Activated CD8-positive, alpha-beta memory T cell treated with anti-CD3 and anti-CD28 coated beads, Interleukin-2, amount 10 ng/mL, durations not matched to agents 7 days and 5 days (primary cell): ENCODE measurements around the gene SMNDC1. TPM values are rescaled to one million over a fixed set of nuclear protein-coding genes. Genes with fewer than 3 reads are reported as not detected.

Experiments used
- ATAC-seq: fragments of 150-1000 bp; cut with Tn5 transposase; one replicate; pipeline ENCODE4 v1.10.0; 2021; ENCODE audit warnings: moderate library complexity
- CTCF ChIA-PET: fragments of 350-600 bp; sonication (Branson Sonifier 250); formaldehyde crosslinking; loops from one replicate; lab custom pipeline; 2021; ENCODE audit warnings: antibody characterized with exemption; lab: Charles Lee
- DNase-seq: peaks from one replicate; pipeline ENCODE4 v3.0.0-alpha.2; 2020
- H3K27ac Mint-ChIP-seq: one replicate; pipeline ENCODE4 v1.8.0; 2021; ENCODE audit warnings: mild to moderate bottlenecking, mixed read lengths
- H3K27me3 Mint-ChIP-seq: one replicate; pipeline ENCODE4 v1.8.0; 2021; ENCODE audit warnings: mixed read lengths
- H3K36me3 Mint-ChIP-seq: one replicate; pipeline ENCODE4 v1.8.0; 2021; ENCODE audit warnings: mild to moderate bottlenecking, mixed read lengths
- H3K4me1 Mint-ChIP-seq: one replicate; pipeline ENCODE4 v1.8.0; 2021; ENCODE audit warnings: mixed read lengths
- H3K4me3 Mint-ChIP-seq: one replicate; pipeline ENCODE4 v1.8.0; 2021; ENCODE audit warnings: mild to moderate bottlenecking, moderate library complexity, mixed read lengths
- H3K9me3 Mint-ChIP-seq: one replicate; pipeline ENCODE4 v1.8.0; 2022; ENCODE audit warnings: low read depth, mixed read lengths
- total RNA-seq, 2 experiments: library from RNA; stranded (reverse); gene quantifications; one replicate each; pipeline ENCODE4 v1.2.3, GENCODE V29; 2021

Gene SMNDC1
- total RNA-seq = 10 to 100 TPM; 40.9 to 43.5 TPM

DNA sequence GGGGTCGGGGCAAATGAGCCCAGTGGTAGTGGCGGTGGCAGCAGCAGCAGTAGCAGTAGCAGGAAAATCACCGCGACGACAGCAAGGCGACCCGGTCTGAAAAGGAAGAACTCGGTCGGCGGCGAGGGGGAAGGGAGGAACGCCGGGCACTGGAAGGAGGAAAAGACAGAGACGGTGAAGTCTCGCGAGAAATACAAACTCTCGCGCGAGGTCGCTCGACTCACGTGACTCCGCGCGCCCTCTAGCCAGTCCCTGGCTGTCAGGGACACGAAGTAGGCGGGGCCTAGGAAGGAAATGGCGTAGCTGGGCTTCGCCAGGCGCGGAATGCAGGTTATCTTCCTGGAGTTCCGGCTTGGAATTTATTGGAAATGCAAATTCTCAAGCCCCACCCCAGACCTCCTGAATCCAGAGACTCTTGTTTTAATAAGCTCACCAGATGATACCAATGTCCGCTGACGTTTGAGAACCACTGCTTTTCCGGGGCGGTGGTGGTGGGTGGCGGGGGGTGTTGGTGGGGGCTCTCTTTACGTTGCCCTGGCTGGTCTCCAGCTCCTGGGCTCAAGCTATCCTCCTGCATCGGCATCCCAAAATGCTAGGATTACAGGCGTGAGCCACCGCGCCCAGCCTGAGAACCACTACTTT, at the start of gene SMNDC1:
Gene SMNDC1 (minus strand): TSS at position 141 of the 642 bp plus-strand sequence. CDS start 1,333 bp downstream, outside the sequence.
- ATAC-seq = peak; percentile 92
- no peaks in the 10 kb centered on the region for H3K27me3 Mint-ChIP-seq
- H3K36me3 Mint-ChIP-seq = peaks cover 34% of the 10 kb centered on the region
- peak within 1 kb of the TSS; percentile 97 for H3K4me3 Mint-ChIP-seq
- peaks cover 63% of the 10 kb centered on the region for H3K4me1 Mint-ChIP-seq
- peak; percentile 98 for DNase-seq
- CTCF ChIA-PET = interaction anchor here (0.6 to 5.5 kb wide), 28 partner anchors 9 to 421 kb away, joined by 3 to 52 read pairs (median 5); partner anchors contain the start of genes DUSP5 and SMC3
- H3K9me3 Mint-ChIP-seq = no peaks in the 10 kb centered on the region
- H3K27ac Mint-ChIP-seq = peak within 1 kb of the TSS; percentile 98

DNA sequence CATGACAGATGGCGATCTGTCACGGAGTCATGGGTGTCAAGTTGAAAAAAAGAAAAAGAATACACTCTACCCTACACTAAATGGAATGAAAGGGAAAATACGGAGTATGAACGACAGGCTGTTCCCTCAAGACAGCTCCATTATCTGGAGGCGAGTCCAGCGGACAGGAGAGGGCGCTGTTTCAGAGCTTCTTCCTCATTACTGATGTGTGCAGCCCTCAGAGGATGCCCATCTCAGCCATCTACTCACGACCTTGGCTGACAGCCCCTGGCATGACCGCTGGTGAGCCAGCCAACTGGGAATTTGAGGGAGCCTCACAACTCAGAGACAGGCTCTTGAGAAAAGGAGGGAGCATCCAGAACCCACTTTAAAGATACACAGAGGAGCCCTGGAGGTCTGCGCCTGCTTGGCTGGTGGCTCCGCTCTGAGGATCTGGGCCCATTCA, 49.6 kb upstream of the SMNDC1 start:
- no peaks in the 10 kb centered on the region for H3K27me3 Mint-ChIP-seq
- peak overlapping the region; percentile 57 for H3K4me3 Mint-ChIP-seq
- DNase-seq (peak; percentile 93), ATAC-seq (peak; percentile 50)
- H3K9me3 Mint-ChIP-seq = no peaks in the 10 kb centered on the region
- no peaks in the 10 kb centered on the region for H3K36me3 Mint-ChIP-seq
- CTCF ChIA-PET = interaction anchor here (0.6 to 6.3 kb wide), 51 partner anchors 9 to 212 kb away, joined by 3 to 178 read pairs (median 6); partner anchors contain the start of genes DUSP5, MXI1 and SMNDC1
- peaks cover 62% of the 10 kb centered on the region for H3K4me1 Mint-ChIP-seq
- H3K27ac Mint-ChIP-seq = peak overlapping the region; percentile 99

DNA sequence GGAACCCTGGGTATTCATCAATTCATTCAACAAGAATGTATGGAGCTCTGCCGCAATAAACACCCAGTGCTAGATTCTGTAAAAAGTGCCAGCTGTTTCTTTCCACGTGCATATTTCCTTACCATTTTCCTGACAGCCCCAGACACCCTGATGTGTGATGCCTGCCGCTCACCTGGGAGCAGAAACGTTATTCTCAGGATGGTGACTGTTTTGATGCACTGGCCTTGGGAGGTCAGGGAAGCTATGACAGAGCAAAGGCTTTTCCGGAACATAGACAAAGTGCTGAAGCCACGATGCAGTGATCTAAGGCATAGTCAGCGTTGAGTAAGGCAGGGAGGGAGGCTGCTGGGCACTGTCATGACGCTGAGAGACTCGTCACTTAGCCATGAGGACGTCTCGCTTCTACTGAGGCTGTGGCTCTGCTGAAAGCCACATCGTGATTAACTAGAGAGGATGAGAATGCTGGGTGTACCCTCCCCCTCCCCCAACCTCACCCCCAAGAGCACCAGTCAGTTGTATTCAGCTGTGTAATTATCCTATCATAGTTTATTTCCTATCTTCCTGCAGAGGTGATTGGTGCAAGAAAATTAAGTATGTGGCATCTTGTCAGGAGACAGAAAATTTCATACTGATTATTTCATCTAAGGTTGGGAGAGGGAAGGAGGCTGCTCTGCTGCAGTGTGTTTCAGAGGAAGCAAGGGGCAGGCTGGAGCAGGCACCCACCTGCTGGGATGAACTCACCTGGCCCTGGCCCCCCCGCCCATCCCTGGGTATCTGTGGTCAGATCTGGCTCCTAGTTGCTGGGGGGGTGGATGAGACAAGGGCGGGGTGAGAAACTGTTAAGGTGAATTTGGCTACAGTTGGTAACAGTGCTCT, 48.8 kb upstream of the SMNDC1 start:
- peak overlapping the region; percentile 57 for H3K4me3 Mint-ChIP-seq
- peak; percentile 89 for DNase-seq
- CTCF ChIA-PET = interaction anchor here (0.6 to 6.3 kb wide), 53 partner anchors 8 to 213 kb away, joined by 3 to 178 read pairs (median 6); partner anchors contain the start of genes DUSP5 and SMNDC1

DNA sequence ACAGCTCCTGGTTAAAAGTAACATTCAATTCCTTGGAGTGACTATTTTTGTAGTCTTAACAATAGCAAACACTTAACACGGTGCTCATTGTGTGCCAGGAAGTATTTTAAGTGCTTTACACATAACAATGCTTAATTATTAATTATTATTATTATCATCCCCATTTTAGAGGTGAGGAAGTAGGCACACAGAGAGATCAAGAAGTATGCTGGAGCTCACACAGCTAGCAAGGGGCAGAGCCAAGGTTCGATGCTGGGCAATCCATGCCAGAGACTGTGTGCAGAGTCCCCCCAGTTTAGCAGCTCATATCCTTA, 48.2 kb upstream of the SMNDC1 start:
- Mint-ChIP-seq H3K9me3 (no peaks in the 10 kb centered on the region), H3K4me3 (peak overlapping the region; percentile 9), H3K36me3 (peaks cover 1% of the 10 kb centered on the region), H3K27me3 (no peaks in the 10 kb centered on the region), H3K27ac (peak overlapping the region; percentile 99), H3K4me1 (peaks cover 49% of the 10 kb centered on the region)
- DNase-seq (no peak), ATAC-seq (no peak)
- CTCF ChIA-PET = interaction anchor here (1.1 to 6.3 kb wide), 15 partner anchors 8 to 213 kb away, joined by 3 to 178 read pairs (median 11); partner anchors contain the start of genes DUSP5 and SMNDC1

More for the DNA sequence above, 48.8 kb upstream of the SMNDC1 start:
- Mint-ChIP-seq H3K4me1 (peaks cover 55% of the 10 kb centered on the region), H3K36me3 (peaks cover 1% of the 10 kb centered on the region), H3K27me3 (no peaks in the 10 kb centered on the region), H3K9me3 (no peaks in the 10 kb centered on the region), H3K27ac (peak overlapping the region; percentile 99)
- peak; percentile 60 for ATAC-seq

DNA sequence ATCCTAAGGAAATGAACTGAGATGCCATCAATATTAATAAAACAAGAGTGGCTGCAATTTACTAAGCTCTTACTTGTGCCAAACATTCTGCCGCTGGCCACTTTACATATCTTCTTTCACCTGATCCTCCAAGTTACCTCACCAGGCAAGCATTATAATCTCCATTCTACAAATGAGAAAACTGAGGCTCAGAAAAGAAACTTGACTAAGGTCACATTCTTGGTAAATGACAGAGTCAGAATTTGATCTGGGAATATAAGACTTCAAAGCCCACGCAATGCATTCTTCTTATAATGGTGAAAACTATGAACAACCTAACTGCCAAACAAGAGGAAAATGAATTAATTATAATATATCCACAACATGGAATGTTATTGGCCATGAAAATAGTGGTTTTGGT, 46.1 kb upstream of the SMNDC1 start:
- ATAC-seq = no peak
- Mint-ChIP-seq H3K4me1 (peaks cover 33% of the 10 kb centered on the region), H3K4me3 (no peak overlapping the region), H3K27me3 (no peaks in the 10 kb centered on the region), H3K9me3 (no peaks in the 10 kb centered on the region), H3K27ac (no peak overlapping the region), H3K36me3 (peaks cover 5% of the 10 kb centered on the region)
- CTCF ChIA-PET = interaction anchor here (1.4 to 1.6 kb wide), 2 partner anchors 154 to 196 kb away, joined by 3 to 4 read pairs; no protein-coding TSS in a partner anchor
- DNase-seq = no peak

DNA sequence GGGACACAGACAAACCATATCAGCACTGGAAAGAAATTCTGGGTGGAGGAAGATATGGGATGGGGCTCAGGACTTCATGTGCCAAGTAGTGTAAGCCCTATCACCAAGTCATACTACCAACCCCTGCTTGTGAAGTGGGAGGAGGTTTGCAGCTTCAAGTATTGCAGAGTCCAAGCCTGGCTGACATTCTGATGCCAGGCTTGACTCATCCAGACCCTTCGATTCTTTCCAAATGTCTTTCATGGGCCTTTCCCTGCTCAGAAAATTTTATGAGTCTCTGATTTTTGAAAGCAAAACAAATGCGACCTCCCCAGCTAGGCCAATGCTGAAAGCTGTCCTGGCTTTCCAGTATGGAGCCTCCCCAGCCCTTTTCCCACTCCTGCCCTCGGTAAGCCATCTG, 45.1 kb upstream of the SMNDC1 start:
- DNase-seq = no peak
- no peaks in the 10 kb centered on the region for H3K27me3 Mint-ChIP-seq
- H3K9me3 Mint-ChIP-seq = no peaks in the 10 kb centered on the region
- no peak overlapping the region for H3K27ac Mint-ChIP-seq
- ATAC-seq = no peak
- peaks cover 30% of the 10 kb centered on the region for H3K4me1 Mint-ChIP-seq
- H3K4me3 Mint-ChIP-seq = no peak overlapping the region
- peaks cover 5% of the 10 kb centered on the region for H3K36me3 Mint-ChIP-seq
- CTCF ChIA-PET = interaction anchor here (1.4 to 1.6 kb wide), 2 partner anchors 155 to 197 kb away, joined by 3 to 4 read pairs; no protein-coding TSS in a partner anchor

DNA sequence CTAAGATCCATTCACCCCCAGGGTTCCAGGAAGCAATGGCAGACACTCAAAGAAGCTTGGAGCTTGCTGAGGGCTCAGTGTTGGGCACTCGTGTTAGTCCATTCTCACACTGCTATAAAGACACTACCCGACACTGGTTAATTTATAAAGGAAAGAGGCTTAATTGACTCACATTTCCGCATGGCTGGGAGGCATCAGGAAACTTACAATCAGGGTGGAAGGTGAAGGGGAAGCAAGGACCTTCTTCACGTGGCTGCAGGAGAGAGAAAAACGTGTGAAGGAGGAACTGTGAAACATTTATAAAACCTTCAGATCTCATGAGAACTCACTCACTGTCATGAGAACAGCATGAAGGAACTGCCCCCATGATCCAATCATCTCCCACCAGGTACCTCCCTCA, 44.7 kb upstream of the SMNDC1 start:
- CTCF ChIA-PET = interaction anchor here (1.4 to 1.6 kb wide), 2 partner anchors 155 to 198 kb away, joined by 3 to 4 read pairs; no protein-coding TSS in a partner anchor
- no peak for DNase-seq
- Mint-ChIP-seq H3K4me3 (no peak overlapping the region), H3K27ac (no peak overlapping the region), H3K4me1 (peaks cover 30% of the 10 kb centered on the region), H3K9me3 (no peaks in the 10 kb centered on the region), H3K36me3 (peaks cover 6% of the 10 kb centered on the region), H3K27me3 (peaks cover 3% of the 10 kb centered on the region)
- no peak for ATAC-seq

DNA sequence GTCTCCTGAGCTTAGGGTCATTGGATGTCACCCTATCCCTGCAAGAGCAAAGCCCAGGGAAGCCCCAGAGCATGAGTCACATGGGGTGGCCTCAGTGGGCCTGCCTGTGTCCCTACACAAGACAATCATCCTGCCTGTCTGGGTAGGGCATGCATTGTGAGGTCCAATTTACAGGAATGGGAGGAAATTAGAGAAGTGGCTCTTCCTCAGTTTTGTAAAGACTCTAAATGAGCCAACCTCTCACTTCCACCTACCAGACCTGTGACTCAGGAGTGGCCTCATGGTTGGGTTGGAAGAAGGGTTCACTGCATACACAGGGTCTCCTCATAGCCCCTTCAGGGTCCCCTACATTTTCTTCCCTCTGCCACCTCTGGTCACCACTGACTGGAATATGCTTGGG, 43.6 kb upstream of the SMNDC1 start:
- CTCF ChIA-PET = no interaction called here
- no peaks in the 10 kb centered on the region for H3K9me3 Mint-ChIP-seq
- DNase-seq (no peak), ATAC-seq (no peak)
- peaks cover 4% of the 10 kb centered on the region for H3K27me3 Mint-ChIP-seq
- no peak overlapping the region for H3K4me3 Mint-ChIP-seq
- H3K27ac Mint-ChIP-seq = no peak overlapping the region
- H3K36me3 Mint-ChIP-seq = peaks cover 6% of the 10 kb centered on the region
- peaks cover 19% of the 10 kb centered on the region for H3K4me1 Mint-ChIP-seq

DNA sequence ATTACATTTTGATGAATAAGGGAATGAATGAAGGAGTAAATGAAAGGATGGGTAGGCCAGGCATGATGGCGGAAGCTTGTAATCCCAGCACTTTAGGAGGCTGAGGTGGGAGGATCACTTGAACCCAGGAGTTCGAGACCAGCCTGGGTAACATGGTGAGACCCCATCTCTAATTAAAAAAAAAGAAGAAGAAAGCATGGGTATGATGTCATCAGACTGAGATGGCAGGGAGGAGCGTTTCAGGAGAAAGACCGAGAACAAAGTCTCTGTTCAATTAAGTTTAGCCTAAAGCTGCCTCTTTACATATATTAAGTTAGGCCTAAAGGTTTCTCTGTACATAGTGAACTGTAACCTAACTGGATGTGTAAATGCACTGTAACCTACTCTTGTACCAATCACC, 42.2 kb upstream of the SMNDC1 start:
- CTCF ChIA-PET = interaction anchor here (0.6 to 1.8 kb wide), 3 partner anchors 33 to 100 kb away, joined by 3 to 4 read pairs (median 3); no protein-coding TSS in a partner anchor
- Mint-ChIP-seq H3K9me3 (no peaks in the 10 kb centered on the region), H3K4me3 (no peak overlapping the region)

DNA sequence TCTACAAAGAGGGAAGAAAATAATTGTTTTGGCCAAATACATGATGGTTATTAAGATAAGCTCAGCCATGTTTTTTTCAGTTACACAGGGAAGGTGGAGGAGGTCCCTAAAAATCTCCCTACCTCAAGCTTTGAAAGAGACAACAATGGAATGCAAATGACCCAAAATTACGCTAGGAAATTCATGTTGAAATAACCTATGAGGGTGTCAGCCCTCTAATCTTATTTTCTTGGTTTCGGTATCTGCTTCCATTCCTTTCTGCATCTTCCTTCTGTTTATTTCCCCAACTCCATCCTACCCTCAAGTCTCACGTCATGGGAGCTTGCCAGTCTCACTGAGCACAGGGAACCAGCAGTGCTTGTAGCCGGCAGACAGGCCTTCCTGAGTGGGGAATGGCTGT, 40.6 kb upstream of the SMNDC1 start:
- Mint-ChIP-seq H3K27me3 (peaks cover 4% of the 10 kb centered on the region), H3K36me3 (peaks cover 6% of the 10 kb centered on the region), H3K4me1 (peaks cover 20% of the 10 kb centered on the region), H3K27ac (no peak overlapping the region), H3K4me3 (no peak overlapping the region), H3K9me3 (no peaks in the 10 kb centered on the region)
- no peak for ATAC-seq
- no peak for DNase-seq
- CTCF ChIA-PET = interaction anchor here (0.8 to 2.4 kb wide), 6 partner anchors 8 to 201 kb away, joined by 3 to 12 read pairs (median 4); no protein-coding TSS in a partner anchor

More for the DNA sequence above, 42.2 kb upstream of the SMNDC1 start:
- H3K4me1 Mint-ChIP-seq = peaks cover 15% of the 10 kb centered on the region
- H3K27me3 Mint-ChIP-seq = peaks cover 4% of the 10 kb centered on the region
- H3K36me3 Mint-ChIP-seq = peaks cover 6% of the 10 kb centered on the region
- ATAC-seq (no peak), DNase-seq (no peak)
- H3K27ac Mint-ChIP-seq = no peak overlapping the region

DNA sequence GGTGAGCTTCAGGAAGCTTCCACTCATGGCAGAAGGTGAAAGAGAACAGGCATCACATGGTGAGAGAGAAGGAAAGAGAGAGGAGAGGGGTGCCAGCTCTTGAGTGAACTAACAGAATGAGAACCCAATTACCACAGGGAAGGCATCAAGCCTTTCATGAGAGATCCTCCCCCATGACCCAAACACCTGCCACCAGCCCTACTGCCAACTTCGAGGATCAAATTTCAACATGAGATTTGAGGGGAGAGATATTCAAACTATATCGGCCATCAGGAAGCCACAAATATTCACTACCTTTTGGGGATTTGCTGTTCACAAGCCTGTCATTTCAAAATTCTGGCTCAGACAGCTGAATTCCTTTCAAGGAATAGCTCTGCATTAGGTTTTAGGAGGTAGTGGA, 39.9 kb upstream of the SMNDC1 start:
- Mint-ChIP-seq H3K27ac (no peak overlapping the region), H3K27me3 (peaks cover 4% of the 10 kb centered on the region), H3K36me3 (peaks cover 9% of the 10 kb centered on the region), H3K9me3 (no peaks in the 10 kb centered on the region), H3K4me3 (no peak overlapping the region), H3K4me1 (peaks cover 23% of the 10 kb centered on the region)
- no peak for DNase-seq
- CTCF ChIA-PET = interaction anchor here (0.5 to 2.4 kb wide), 5 partner anchors 9 to 202 kb away, joined by 3 to 12 read pairs (median 4); no protein-coding TSS in a partner anchor
- ATAC-seq = no peak

DNA sequence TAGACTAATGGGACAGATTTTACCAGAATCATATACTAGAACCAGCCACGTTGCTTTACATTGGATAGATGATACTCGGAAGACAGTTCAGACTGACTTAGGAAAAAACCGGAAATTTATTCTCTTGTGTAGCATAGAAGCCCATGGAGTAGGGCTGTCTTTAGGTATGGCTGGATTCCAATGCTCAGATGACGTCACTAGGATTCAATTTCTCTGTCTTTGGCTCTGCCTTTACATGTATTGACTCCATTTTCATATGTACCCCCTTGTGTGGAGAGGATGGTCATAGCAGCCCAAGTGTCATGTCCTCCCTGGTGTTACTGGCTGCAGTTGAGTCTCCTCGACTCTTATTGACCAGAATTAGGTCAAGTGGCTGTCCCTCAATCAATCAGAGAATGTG, 39.2 kb upstream of the SMNDC1 start:
- Mint-ChIP-seq H3K4me3 (no peak overlapping the region), H3K36me3 (peaks cover 9% of the 10 kb centered on the region), H3K27ac (no peak overlapping the region), H3K4me1 (peaks cover 23% of the 10 kb centered on the region), H3K27me3 (peaks cover 4% of the 10 kb centered on the region), H3K9me3 (no peaks in the 10 kb centered on the region)
- CTCF ChIA-PET = interaction anchor here (2.4 kb wide), 1 partner anchor 9 kb away, joined by 12 read pairs; no protein-coding TSS in a partner anchor
- DNase-seq = no peak
- ATAC-seq = no peak

DNA sequence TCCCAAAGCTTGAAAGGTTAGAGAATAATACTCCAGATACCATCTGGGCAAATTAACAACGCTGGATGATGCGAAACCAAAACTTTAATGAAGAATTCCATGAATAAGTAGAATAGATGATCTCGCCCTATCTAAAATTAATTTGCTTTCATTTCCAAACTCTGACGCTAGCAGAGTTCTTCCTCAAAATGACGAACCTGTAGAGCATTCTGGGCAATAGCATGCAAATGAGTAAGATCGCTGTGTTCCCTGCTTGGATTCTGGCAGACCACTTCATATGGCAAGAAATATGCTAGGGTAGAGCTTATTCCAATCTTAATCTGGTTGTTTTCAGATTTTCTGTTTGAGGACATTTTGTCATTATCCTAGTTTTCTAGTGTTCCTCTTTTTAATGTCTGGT, 36.1 kb upstream of the SMNDC1 start:
- Mint-ChIP-seq H3K36me3 (peaks cover 9% of the 10 kb centered on the region), H3K4me1 (peaks cover 40% of the 10 kb centered on the region), H3K27me3 (peaks cover 4% of the 10 kb centered on the region), H3K4me3 (no peak overlapping the region), H3K9me3 (no peaks in the 10 kb centered on the region), H3K27ac (no peak overlapping the region)
- DNase-seq = no peak
- no peak for ATAC-seq
- CTCF ChIA-PET = interaction anchor here (0.9 to 7.7 kb wide), 3 partner anchors 12 to 179 kb away, joined by 4 to 48 read pairs (median 4); no protein-coding TSS in a partner anchor
